NCI-H128 (cell line): Measurements from ENCODE around the gene PCDHB14.
"Not testable (repeated sequence)": the region's sequence is repeated elsewhere in the genome, so short reads cannot be mapped to it uniquely, and the experiment has no call there.

ENCODE experiments used
- DNase-seq: peaks from one replicate; lab custom pipeline; 2025; ENCODE audit not compliant: unreplicated experiment; lab: John Stamatoyannopoulos, UW

The PCDHB14 gene

DNA sequence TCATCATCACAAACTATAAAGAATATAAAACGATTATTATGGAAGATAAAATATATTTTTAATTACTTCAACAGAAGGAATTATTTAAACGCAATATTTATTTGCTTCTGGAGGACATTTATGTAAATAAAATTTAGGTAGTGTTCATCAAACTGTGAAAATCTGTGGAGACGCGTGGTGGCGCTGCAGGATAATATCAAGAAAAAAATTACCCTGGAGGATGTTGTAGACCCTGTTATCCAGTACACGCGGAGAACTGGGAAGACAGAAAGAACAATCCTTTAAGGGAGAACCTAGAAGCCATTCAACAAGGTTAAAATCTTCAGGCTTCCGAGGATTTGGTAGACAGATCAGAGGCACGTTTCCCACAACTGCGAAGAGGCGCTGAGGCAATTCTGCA, 14.7 kb upstream of the PCDHB14 start, which contains the start of gene PCDHB12:
PCDHB12 (plus strand) TSS at position 242 of the 400 bp plus-strand sequence. CDS start 189 bp downstream, outside the sequence.
- DNase-seq = no peak

GRCh38 chr5:141210281-141210680, 12.9 kb upstream of the PCDHB14 start:
- DNase-seq = not testable (repeated sequence)

GRCh38 chr5:141210849-141211248, 12.3 kb upstream of the PCDHB14 start:
- not testable (repeated sequence) for DNase-seq

DNA sequence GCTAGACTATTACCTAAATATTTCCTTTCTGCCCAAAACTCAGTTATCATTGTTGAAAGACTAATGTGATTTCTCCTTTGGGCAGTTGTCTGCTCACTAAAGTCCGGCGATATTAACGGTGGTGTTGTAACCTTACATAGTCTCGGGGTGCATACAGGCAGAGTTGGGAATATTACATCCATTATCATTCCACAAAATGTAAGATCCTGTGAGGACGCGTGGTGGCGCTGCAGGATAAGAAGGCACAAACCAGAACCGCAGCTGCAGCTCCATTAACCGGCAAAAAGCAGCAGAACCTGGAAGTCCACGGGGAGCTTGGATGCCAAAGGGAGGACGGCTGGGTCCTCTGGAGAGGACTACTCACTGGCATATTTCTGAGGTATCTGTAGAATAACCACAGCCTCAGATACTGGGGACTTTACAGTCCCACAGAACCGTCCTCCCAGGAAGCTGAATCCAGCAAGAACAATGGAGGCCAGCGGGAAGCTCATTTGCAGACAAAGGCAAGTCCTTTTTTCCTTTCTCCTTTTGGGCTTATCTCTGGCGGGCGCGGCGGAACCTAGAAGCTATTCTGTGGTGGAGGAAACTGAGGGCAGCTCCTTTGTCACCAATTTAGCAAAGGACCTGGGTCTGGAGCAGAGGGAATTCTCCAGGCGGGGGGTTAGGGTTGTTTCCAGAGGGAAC, 9.3 kb upstream of the PCDHB14 start, which contains the start of gene PCDHB13:
PCDHB13 (plus strand) TSS at position 264 of the 684 bp plus-strand sequence; CDS start at position 469, 205 bp downstream.
- not testable (repeated sequence) for DNase-seq

DNA sequence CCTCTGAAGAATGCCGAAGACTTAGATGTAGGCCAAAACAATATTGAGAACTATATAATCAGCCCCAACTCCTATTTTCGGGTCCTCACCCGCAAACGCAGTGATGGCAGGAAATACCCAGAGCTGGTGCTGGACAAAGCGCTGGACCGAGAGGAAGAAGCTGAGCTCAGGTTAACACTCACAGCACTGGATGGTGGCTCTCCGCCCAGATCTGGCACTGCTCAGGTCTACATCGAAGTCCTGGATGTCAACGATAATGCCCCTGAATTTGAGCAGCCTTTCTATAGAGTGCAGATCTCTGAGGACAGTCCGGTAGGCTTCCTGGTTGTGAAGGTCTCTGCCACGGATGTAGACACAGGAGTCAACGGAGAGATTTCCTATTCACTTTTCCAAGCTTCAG, 8.6 kb upstream of the PCDHB14 start:
- not testable (repeated sequence) for DNase-seq

DNA sequence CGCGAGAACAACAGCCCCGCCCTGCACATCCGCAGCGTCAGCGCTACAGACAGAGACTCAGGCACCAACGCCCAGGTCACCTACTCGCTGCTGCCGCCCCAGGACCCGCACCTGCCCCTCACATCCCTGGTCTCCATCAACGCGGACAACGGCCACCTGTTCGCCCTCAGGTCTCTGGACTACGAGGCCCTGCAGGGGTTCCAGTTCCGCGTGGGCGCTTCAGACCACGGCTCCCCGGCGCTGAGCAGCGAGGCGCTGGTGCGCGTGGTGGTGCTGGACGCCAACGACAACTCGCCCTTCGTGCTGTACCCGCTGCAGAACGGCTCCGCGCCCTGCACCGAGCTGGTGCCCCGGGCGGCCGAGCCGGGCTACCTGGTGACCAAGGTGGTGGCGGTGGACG, 7.6 kb upstream of the PCDHB14 start:
- not testable (repeated sequence) for DNase-seq

DNA sequence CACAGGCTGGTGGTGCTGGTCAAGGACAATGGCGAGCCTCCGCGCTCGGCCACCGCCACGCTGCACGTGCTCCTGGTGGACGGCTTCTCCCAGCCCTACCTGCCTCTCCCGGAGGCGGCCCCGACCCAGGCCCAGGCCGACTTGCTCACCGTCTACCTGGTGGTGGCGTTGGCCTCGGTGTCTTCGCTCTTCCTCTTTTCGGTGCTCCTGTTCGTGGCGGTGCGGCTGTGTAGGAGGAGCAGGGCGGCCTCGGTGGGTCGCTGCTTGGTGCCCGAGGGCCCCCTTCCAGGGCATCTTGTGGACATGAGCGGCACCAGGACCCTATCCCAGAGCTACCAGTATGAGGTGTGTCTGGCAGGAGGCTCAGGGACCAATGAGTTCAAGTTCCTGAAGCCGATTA, 7.1 kb upstream of the PCDHB14 start:
- not testable (repeated sequence) for DNase-seq

GRCh38 chr5:141224844-141225243, 1.7 kb downstream of the PCDHB14 start:
- DNase-seq = not testable (repeated sequence)

DNA sequence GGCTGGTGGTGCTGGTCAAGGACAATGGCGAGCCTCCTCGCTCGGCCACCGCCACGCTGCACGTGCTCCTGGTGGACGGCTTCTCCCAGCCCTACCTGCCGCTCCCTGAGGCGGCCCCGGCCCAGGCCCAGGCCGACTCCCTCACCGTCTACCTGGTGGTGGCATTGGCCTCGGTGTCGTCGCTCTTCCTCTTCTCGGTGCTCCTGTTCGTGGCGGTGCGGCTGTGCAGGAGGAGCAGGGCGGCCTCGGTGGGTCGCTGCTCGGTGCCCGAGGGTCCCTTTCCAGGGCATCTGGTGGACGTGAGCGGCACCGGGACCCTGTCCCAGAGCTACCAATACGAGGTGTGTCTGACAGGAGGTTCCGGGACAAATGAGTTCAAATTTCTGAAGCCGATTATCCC, 2.3 kb downstream of the PCDHB14 start:
- not testable (repeated sequence) for DNase-seq

GRCh38 chr5:141234109-141234667, 11.0 kb downstream of the PCDHB14 start:
- DNase-seq = no peak

GRCh38 chr5:141235922-141236321, 12.8 kb downstream of the PCDHB14 start:
- not testable (repeated sequence) for DNase-seq

GRCh38 chr5:141236516-141237313, 13.6 kb downstream of the PCDHB14 start:
- no peak for DNase-seq

- DNase-seq = no peak
Observed at GRCh38 chr5:141241496-141241895, 18.4 kb downstream of the PCDHB14 start.

GRCh38 chr5:141245250-141245717, 22.1 kb downstream of the PCDHB14 start, which contains the start of gene PCDHB15:
PCDHB15 (plus strand) TSS chr5:141245395; CDS start chr5:141245579, 184 bp downstream.
- no peak for DNase-seq

DNA sequence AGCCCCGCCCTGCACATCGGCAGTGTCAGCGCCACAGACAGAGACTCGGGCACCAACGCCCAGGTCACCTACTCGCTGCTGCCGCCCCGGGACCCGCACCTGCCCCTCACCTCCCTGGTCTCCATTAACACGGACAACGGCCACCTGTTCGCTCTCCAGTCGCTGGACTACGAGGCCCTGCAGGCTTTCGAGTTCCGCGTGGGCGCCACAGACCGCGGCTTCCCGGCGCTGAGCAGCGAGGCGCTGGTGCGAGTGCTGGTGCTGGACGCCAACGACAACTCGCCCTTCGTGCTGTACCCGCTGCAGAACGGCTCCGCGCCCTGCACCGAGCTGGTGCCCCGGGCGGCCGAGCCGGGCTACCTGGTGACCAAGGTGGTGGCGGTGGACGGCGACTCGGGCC, 23.8 kb downstream of the PCDHB14 start:
- not testable (repeated sequence) for DNase-seq

- DNase-seq = not testable (repeated sequence)
Observed at GRCh38 chr5:141247434-141247833, 24.3 kb downstream of the PCDHB14 start.

DNA sequence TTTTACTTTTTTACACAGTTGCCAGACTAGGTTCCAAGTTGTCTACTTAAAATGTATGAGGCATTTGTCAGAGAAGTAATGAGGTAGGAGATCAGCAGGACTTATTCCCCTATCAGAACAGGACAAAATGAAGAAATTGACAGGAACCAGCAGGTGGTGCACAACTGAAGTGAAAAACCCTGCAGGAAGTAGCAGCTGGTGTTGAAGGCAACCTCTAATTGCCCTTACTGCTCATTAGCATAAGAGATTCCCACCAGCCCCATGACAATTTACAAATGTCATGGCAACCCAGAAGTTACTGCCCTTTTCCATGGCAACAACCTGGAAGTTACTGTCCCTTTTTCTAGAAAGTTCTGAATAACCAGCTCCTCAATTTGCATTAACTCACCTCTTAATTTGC, 27.4 kb downstream of the PCDHB14 start:
- no peak for DNase-seq

- DNase-seq = no peak
Observed at GRCh38 chr5:141258464-141258863, 35.3 kb downstream of the PCDHB14 start.

DNA sequence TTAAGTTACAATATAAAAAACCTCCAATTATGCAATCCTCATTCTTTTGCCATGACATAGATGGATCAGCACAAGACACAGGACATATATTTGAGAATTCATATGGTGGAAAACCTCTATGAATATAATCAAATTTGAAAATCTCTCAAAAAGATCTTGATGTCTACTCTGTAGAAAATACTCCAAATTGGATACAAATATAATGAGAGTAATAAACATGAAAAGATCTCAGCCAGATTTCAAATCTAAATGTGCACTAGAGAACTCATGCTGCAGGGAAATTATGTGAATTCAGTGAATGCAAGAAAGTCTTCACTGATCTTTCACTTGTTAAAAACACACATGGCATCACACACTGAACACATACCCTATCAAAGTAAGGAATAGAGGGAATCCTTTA, 35.8 kb downstream of the PCDHB14 start:
- no peak for DNase-seq

DNA sequence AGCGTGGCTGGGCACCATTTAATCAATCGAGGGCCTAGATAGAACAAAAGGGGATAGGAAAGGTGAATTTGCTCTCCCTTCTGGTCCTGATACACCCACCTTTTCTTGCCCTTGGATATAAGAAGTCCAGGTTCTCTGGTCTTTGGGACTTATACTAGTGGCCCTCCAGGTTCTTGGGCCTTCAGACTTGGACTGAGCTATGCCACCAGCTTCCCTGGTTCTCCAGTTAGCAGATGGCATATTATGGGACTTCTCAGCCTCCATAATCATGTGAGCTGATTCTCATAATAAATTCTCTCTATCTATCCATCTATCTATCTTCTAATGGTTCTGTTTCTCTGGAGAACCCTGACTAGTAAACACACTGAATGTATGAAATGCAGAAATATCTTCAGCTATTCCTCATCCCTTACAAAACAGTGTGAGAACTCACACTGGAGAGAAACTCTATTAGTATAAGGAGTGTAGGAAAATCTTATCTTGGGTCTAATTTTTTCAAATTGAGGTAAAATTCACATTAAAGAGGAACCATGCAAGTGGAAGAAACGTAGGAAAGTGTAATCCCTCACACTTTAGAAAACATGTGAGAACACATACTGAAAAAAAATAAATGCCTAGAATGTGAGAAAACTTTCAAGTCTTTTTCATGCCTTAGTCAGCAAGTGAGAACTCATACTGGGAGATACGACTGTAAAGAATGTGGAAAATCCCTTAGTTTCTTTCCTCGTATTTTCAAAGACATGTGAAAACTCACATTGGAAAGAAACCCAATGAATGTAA, 37.5 kb downstream of the PCDHB14 start:
- DNase-seq = no peak

- DNase-seq = no peak
Observed at GRCh38 chr5:141261238-141261546, 38.0 kb downstream of the PCDHB14 start.
